ENCODE data around the gene C14orf132.

The C14orf132 gene

GRCh38 chr14:96134508-96134907 lies 95.3 kb downstream of the C14orf132 start:
- TF ChIP-seq CTCF (IDR thresholded peaks at IDR 0.05; ENCODE audit: low read depth, low read length) = no peak
- DNase-seq (ENCODE audit: extremely low read depth, low read depth) = no peak

GRCh38 chr14:96135285-96135684 lies 96.1 kb downstream of the C14orf132 start:
- DNase-seq (ENCODE audit: extremely low read depth, low read depth) = no peak
- TF ChIP-seq CTCF (IDR thresholded peaks at IDR 0.05; ENCODE audit: low read depth, low read length) = no peak

GRCh38 chr14:96136371-96137005 lies 97.3 kb downstream of the C14orf132 start:
- DNase-seq (ENCODE audit: extremely low read depth, low read depth) = peak; percentile 73
- no peak for TF ChIP-seq CTCF (IDR thresholded peaks at IDR 0.05; ENCODE audit: low read depth, low read length)

- TF ChIP-seq CTCF (IDR thresholded peaks at IDR 0.05; ENCODE audit: low read depth, low read length) = no peak
- DNase-seq (ENCODE audit: extremely low read depth, low read depth) = no peak
Measured at GRCh38 chr14:96138241-96138640, 99.1 kb downstream of the C14orf132 start.

- no peak for DNase-seq (ENCODE audit: extremely low read depth, low read depth)
- no peak for TF ChIP-seq CTCF (IDR thresholded peaks at IDR 0.05; ENCODE audit: low read depth, low read length)
Measured at GRCh38 chr14:96139169-96139568, 100.0 kb downstream of the C14orf132 start.

- no peak for TF ChIP-seq CTCF (IDR thresholded peaks at IDR 0.05; ENCODE audit: low read depth, low read length)
- no peak for DNase-seq (ENCODE audit: extremely low read depth, low read depth)
Measured at GRCh38 chr14:96139879-96140278, 100.7 kb downstream of the C14orf132 start.

GRCh38 chr14:96140952-96141351 lies 101.8 kb downstream of the C14orf132 start:
- DNase-seq (ENCODE audit: extremely low read depth, low read depth) = no peak
- TF ChIP-seq CTCF (IDR thresholded peaks at IDR 0.05; ENCODE audit: low read depth, low read length) = no peak
